ENCODE data around the gene PEMT. TPM values are rescaled to one million over a fixed set of nuclear protein-coding genes. Genes with fewer than 3 reads are reported as not detected.

The PEMT gene
- total and polyA plus RNA-seq, 9 of the 15 experiments (the other 6 are each of a cell fraction or from before 2014, with no cell fraction given): 1.4 to 36.4 (median 13.6) TPM

GRCh38 chr17:17591355-17592298 is at the start of gene PEMT (continued):
- TF ChIP-seq, protein P1, sequence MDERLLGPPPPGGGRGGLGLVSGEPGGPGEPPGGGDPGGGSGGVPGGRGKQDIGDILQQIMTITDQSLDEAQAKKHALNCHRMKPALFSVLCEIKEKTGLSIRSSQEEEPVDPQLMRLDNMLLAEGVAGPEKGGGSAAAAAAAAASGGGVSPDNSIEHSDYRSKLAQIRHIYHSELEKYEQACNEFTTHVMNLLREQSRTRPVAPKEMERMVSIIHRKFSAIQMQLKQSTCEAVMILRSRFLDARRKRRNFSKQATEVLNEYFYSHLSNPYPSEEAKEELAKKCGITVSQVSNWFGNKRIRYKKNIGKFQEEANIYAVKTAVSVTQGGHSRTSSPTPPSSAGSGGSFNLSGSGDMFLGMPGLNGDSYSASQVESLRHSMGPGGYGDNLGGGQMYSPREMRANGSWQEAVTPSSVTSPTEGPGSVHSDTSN (CRISPR knock-in tag; IDR thresholded peaks at IDR 0.05; ENCODE audit: low read depth): no peak
- TF ChIP-seq, protein P1 (tag; conservative IDR thresholded peaks at IDR 0.05; ENCODE audit: low read depth): no peak
- TF ChIP-seq YBX1 (IDR thresholded peaks at IDR 0.05) (no peak), CSDE1 (IDR thresholded peaks at IDR 0.05) (no peak), SIN3B (IDR thresholded peaks at IDR 0.05; ENCODE audit: low read depth) (peak; percentile 84), ZNF165 (CRISPR knock-in tag; IDR thresholded peaks at IDR 0.05; ENCODE audit: borderline replicate concordance) (no peak; the same call in 1 of the 2 replicates), RFX7 (CRISPR knock-in tag; IDR thresholded peaks at IDR 0.05) (no peak), SIX5 (IDR thresholded peaks at IDR 0.05; ENCODE audit: borderline replicate concordance in 1 of 2, insufficient read depth in 1 of 2, low read depth in 1 of 2, low read length in 2 of 2) (peak; percentile 96 to 98), ZNF224 (CRISPR knock-in tag; IDR thresholded peaks at IDR 0.05) (no peak), EHMT2 (IDR thresholded peaks at IDR 0.05) (no peak), ZNF124 (CRISPR knock-in tag; IDR thresholded peaks at IDR 0.05) (no peak), ZNF212 (CRISPR knock-in tag; IDR thresholded peaks at IDR 0.05) (no peak), ZZZ3 (IDR thresholded peaks at IDR 0.05) (no peak), ARID4B (CRISPR knock-in tag; IDR thresholded peaks at IDR 0.05) (peak; percentile 85), TAF9B (IDR thresholded peaks at IDR 0.05; ENCODE audit: partially characterized antibody) (peak; percentile 59), HMG20B (CRISPR knock-in tag; IDR thresholded peaks at IDR 0.05) (no peak), LARP7 (IDR thresholded peaks at IDR 0.05) (0 out of 2 replicates have a peak, but pooled peaks have one; percentile 26), ARID1B (IDR thresholded peaks at IDR 0.05) (no peak), ETV5 (CRISPR knock-in tag; IDR thresholded peaks at IDR 0.05; ENCODE audit: low read depth) (peak; percentile 52; the same call in 1 of the 2 replicates), NFATC3 (IDR thresholded peaks at IDR 0.05) (no peak)
- TF ChIP-seq, protein P2, sequence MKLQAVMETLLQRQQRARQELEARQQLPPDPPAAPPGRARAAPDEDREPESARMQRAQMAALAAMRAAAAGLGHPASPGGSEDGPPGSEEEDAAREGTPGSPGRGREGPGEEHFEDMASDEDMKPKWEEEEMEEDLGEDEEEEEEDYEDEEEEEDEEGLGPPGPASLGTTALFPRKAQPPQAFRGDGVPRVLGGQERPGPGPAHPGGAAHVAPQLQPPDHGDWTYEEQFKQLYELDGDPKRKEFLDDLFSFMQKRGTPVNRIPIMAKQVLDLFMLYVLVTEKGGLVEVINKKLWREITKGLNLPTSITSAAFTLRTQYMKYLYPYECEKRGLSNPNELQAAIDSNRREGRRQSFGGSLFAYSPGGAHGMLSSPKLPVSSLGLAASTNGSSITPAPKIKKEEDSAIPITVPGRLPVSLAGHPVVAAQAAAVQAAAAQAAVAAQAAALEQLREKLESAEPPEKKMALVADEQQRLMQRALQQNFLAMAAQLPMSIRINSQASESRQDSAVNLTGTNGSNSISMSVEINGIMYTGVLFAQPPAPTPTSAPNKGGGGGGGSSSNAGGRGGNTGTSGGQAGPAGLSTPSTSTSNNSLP (IDR thresholded peaks at IDR 0.05; ENCODE audit: borderline replicate concordance, low read depth, low read length): no peak

Data from K562 (cell line).